T-cell (primary cell): ENCODE measurements around the gene ZNF239. TPM values are rescaled to one million over a fixed set of nuclear protein-coding genes. Genes with fewer than 3 reads are reported as not detected.
"Not testable (repeated sequence)": the region's sequence is repeated elsewhere in the genome, so short reads cannot be mapped to it uniquely, and the experiment has no call there.

Source experiments
- ATAC-seq, 4 experiments: fragments of 200-7000 bp in 3 of 4; fragments of 150-1000 bp in 1 of 4; cut with Tn5 transposase; replicated peaks in 1 of 4; 1 replicate in 3 of 4; 2 replicates in 1 of 4; pipeline ENCODE4 v1.10.0; 2021; ENCODE audit warnings: moderate library complexity in 3 of 4, mild to moderate bottlenecking in 2 of 4, moderate number of reproducible peaks in 1 of 4
- CTCF ChIA-PET, 2 donors: fragments of 300-600 bp; sonication (Branson Sonifier 250); formaldehyde crosslinking; loops; one replicate each; lab custom pipeline; 2022; ENCODE audit warnings: antibody characterized with exemption in 2 of 2; lab: Charles Lee
- POLR2A ChIA-PET, 2 donors: fragments of 300-600 bp; sonication (Branson Sonifier 250); formaldehyde crosslinking; loops; one replicate each; lab custom pipeline; 2022; ENCODE audit warnings: antibody characterized with exemption in 2 of 2; lab: Charles Lee
- DNase-seq, 35 experiments: peaks; one replicate each; pipeline versions ENCODE4 v3.0.0 to v3.0.0-alpha.2; 2013 to 2023
- H3K27ac ChIP-seq: one replicate; pipeline ENCODE4 v1.5.1; 2013; ENCODE audit warnings: low read length
- H3K27me3 ChIP-seq, 2 experiments: replicated peaks in 1 of 2; 1 replicate in 1 of 2; 2 replicates in 1 of 2; pipeline versions ENCODE4 v1.6.1 to v1.7.0; 2013; ENCODE audit warnings: low read length in 1 of 2, mixed read lengths in 1 of 2; ENCODE audit not compliant: control insufficient read depth in 2 of 2, insufficient read depth in 2 of 2; ENCODE audit errors: extremely low read depth in 1 of 2
- H3K36me3 ChIP-seq, 2 donors: 1 replicate in 1 of 2; 2 replicates in 1 of 2; pipeline versions ENCODE4 v1.6.1 to v1.7.0; 2013; ENCODE audit warnings: low read length in 1 of 2; ENCODE audit not compliant: control insufficient read depth in 2 of 2, insufficient read depth in 1 of 2; ENCODE audit errors: extremely low read depth in 1 of 2
- H3K4me1 ChIP-seq, 2 experiments: 1 replicate in 1 of 2; 2 replicates in 1 of 2; pipeline versions ENCODE4 v1.6.1 to v1.7.0; 2013; ENCODE audit warnings: low read length in 2 of 2, mixed read lengths in 1 of 2; ENCODE audit not compliant: insufficient read depth in 2 of 2, control insufficient read depth in 1 of 2; ENCODE audit errors: extremely low read depth in 1 of 2
- H3K4me3 ChIP-seq, 2 donors: 1 replicate in 1 of 2; 2 replicates in 1 of 2; pipeline versions ENCODE4 v1.5.1 to v1.7.0; 2013; ENCODE audit warnings: mild to moderate bottlenecking in 2 of 2, low read length in 1 of 2, moderate library complexity in 1 of 2; ENCODE audit not compliant: control insufficient read depth in 1 of 2; ENCODE audit errors: extremely low read depth in 1 of 2
- H3K9me3 ChIP-seq: 2 replicates; pipeline ENCODE4 v1.7.0; 2013
- H3K27ac Mint-ChIP-seq, 2 donors: one replicate each; pipeline ENCODE4 v1.8.0; 2020 to 2021; ENCODE audit warnings: mild to moderate bottlenecking in 2 of 2, mixed read lengths in 2 of 2
- H3K27me3 Mint-ChIP-seq, 2 donors: one replicate each; pipeline ENCODE4 v1.8.0; 2021 to 2022; ENCODE audit warnings: mixed read lengths in 2 of 2
- H3K36me3 Mint-ChIP-seq: one replicate; pipeline ENCODE4 v1.8.0; 2021; ENCODE audit warnings: mixed read lengths
- H3K4me1 Mint-ChIP-seq, 3 donors: one replicate each; pipeline ENCODE4 v1.8.0; 2020 to 2022; ENCODE audit warnings: mixed read lengths in 3 of 3, mild to moderate bottlenecking in 1 of 3
- H3K4me3 Mint-ChIP-seq, 3 donors: one replicate each; pipeline ENCODE4 v1.8.0; 2020 to 2022; ENCODE audit warnings: mild to moderate bottlenecking in 3 of 3, mixed read lengths in 3 of 3, moderate library complexity in 3 of 3
- H3K9me3 Mint-ChIP-seq, 3 donors: one replicate each; pipeline ENCODE4 v1.8.0; 2020 to 2022; ENCODE audit warnings: mixed read lengths in 3 of 3
- WGBS: methylation state at CpG from one replicate; pipeline ENCODE4 v1.1.5; 2013; ENCODE audit warnings: missing lambda C conversion rate; ENCODE audit not compliant: insufficient coverage; 5-methylcytosine and 5-hydroxymethylcytosine counted together
- total RNA-seq, 35 experiments: library from RNA in 6 of 35; stranded (reverse) in 6 of 35; fragments of 120-200 nt in 1 of 35; gene quantifications; one replicate each; pipeline versions ENCODE4 v1.2.1 to v1.2.4 and lab custom pipeline; 2013 to 2026

The ZNF239 gene
- total RNA-seq, 5 donors from 2014 or later (not counting 1 experiment from before 2014, with no cell fraction given) = 1.6 to 6.4 (median 4.9) TPM

- peak overlapping the region; percentile 21 for H3K27ac ChIP-seq
- H3K4me1 ChIP-seq = peaks cover 17 to 31% of the 10 kb centered on the region in 2 experiments
- ChIA-PET CTCF (interaction anchor here in 1 of 2 donors (0.6 to 0.7 kb wide), 3 partner anchors 113 to 177 kb away, joined by 3 read pairs; no protein-coding TSS in a partner anchor), POLR2A (no interaction called here)
- DNase-seq (peak in 5 of 35 experiments; percentile 0 to 48 (median 11)), ATAC-seq (peak in 1 of 4 experiments; percentile 17)
- peaks cover 5% of the 10 kb centered on the region for H3K36me3 Mint-ChIP-seq
- peak overlapping the region in 1 of 2 donors; percentile 17 for H3K4me3 ChIP-seq
- no peaks in the 10 kb centered on the region for H3K27me3 ChIP-seq
- H3K36me3 ChIP-seq = peaks cover 0 to 3% of the 10 kb centered on the region in 2 donors
- H3K27me3 Mint-ChIP-seq = no peaks in the 10 kb centered on the region
- no peaks in the 10 kb centered on the region for H3K9me3 ChIP-seq
- H3K4me1 Mint-ChIP-seq = peaks cover 55 to 60% (median 57%) of the 10 kb centered on the region in 3 donors
- peak overlapping the region; percentile 58 to 83 for H3K27ac Mint-ChIP-seq
- H3K9me3 Mint-ChIP-seq = peaks cover 0 to 3% (median 2%) of the 10 kb centered on the region in 3 donors
- peak overlapping the region; percentile 55 to 88 (median 81) for H3K4me3 Mint-ChIP-seq
- 83% methylated on average over 3 of the region's 14 CpGs for WGBS
Measured at GRCh38 chr10:43573250-43574000, 991 bp downstream of the ZNF239 start.

- no peaks in the 10 kb centered on the region for H3K9me3 ChIP-seq
- H3K4me3 Mint-ChIP-seq = no peak overlapping the region
- WGBS = no CpG with 5 or more reads among the region's 1 CpG
- H3K36me3 Mint-ChIP-seq = peaks cover 20% of the 10 kb centered on the region
- H3K36me3 ChIP-seq = peaks cover 0 to 3% of the 10 kb centered on the region in 2 donors
- DNase-seq = no peak
- H3K4me1 ChIP-seq = peaks cover 17 to 24% of the 10 kb centered on the region in 2 experiments
- H3K27me3 ChIP-seq = no peaks in the 10 kb centered on the region
- H3K27me3 Mint-ChIP-seq = no peaks in the 10 kb centered on the region
- ChIA-PET POLR2A (no interaction called here), CTCF (no interaction called here)
- H3K4me3 ChIP-seq = no peak overlapping the region
- peaks cover 47 to 51% (median 49%) of the 10 kb centered on the region in 3 donors for H3K4me1 Mint-ChIP-seq
- no peak overlapping the region for H3K27ac ChIP-seq
- peaks cover 0 to 2% (median 1%) of the 10 kb centered on the region in 3 donors for H3K9me3 Mint-ChIP-seq
- peak overlapping the region; percentile 61 to 63 for H3K27ac Mint-ChIP-seq
- ATAC-seq = no peak
Measured at GRCh38 chr10:43570971-43571370, 3.4 kb downstream of the ZNF239 start.

GRCh38 chr10:43569681-43570080 lies 4.7 kb downstream of the ZNF239 start:
- Mint-ChIP-seq H3K9me3 (no peaks in the 10 kb centered on the region), H3K4me1 (peaks cover 34 to 38% (median 36%) of the 10 kb centered on the region in 3 donors), H3K27ac (no peak overlapping the region), H3K27me3 (no peaks in the 10 kb centered on the region), H3K4me3 (no peak overlapping the region), H3K36me3 (peaks cover 28% of the 10 kb centered on the region)
- Histone ChIP-seq H3K27ac (no peak overlapping the region), H3K36me3 (peaks cover 0 to 3% of the 10 kb centered on the region in 2 donors), H3K4me3 (no peak overlapping the region), H3K4me1 (peaks cover 4 to 11% of the 10 kb centered on the region in 2 experiments), H3K27me3 (no peaks in the 10 kb centered on the region), H3K9me3 (no peaks in the 10 kb centered on the region)
- POLR2A ChIA-PET = no interaction called here
- CTCF ChIA-PET = no interaction called here
- ATAC-seq (no peak), DNase-seq (no peak)

GRCh38 chr10:43557214-43557613 lies 17.2 kb downstream of the ZNF239 start:
- ChIA-PET CTCF (interaction anchor here in 1 of 2 donors (0.6 kb wide), 1 partner anchor 95 kb away, joined by 4 read pairs; no protein-coding TSS in a partner anchor), POLR2A (no interaction called here)
- Mint-ChIP-seq H3K36me3 (peaks cover 75% of the 10 kb centered on the region), H3K27ac (no peak overlapping the region), H3K9me3 (peaks cover 32 to 67% (median 42%) of the 10 kb centered on the region in 3 donors), H3K4me1 (no peaks in the 10 kb centered on the region), H3K4me3 (no peak overlapping the region), H3K27me3 (no peaks in the 10 kb centered on the region)
- Histone ChIP-seq H3K27ac (no peak overlapping the region), H3K4me3 (no peak overlapping the region), H3K36me3 (peaks cover 0 to 8% of the 10 kb centered on the region in 2 donors), H3K27me3 (no peaks in the 10 kb centered on the region), H3K4me1 (no peaks in the 10 kb centered on the region), H3K9me3 (peaks cover 18% of the 10 kb centered on the region)
- WGBS = no CpG with 5 or more reads among the region's 4 CpGs
- DNase-seq = no peak
- ATAC-seq = no peak

GRCh38 chr10:43543746-43544145 lies 30.7 kb downstream of the ZNF239 start:
- DNase-seq, H3K4me3 Mint-ChIP-seq, CTCF ChIA-PET, ATAC-seq, H3K27ac Mint-ChIP-seq, H3K36me3 ChIP-seq, H3K4me1 ChIP-seq, H3K4me1 Mint-ChIP-seq, H3K4me3 ChIP-seq, H3K27me3 Mint-ChIP-seq, H3K9me3 ChIP-seq, H3K27me3 ChIP-seq, H3K27ac ChIP-seq, H3K36me3 Mint-ChIP-seq: not testable (repeated sequence)
- peaks cover 3 to 29% (median 15%) of the 10 kb centered on the region in 3 donors for H3K9me3 Mint-ChIP-seq
- POLR2A ChIA-PET = interaction anchor here in 1 of 2 donors (0.6 kb wide), 1 partner anchor 49 kb away, joined by 3 read pairs; no protein-coding TSS in a partner anchor
- 93% methylated on average over 11 of the region's 11 CpGs for WGBS

- H3K9me3 ChIP-seq = peaks cover 13% of the 10 kb centered on the region
- H3K9me3 Mint-ChIP-seq = peaks cover 34 to 75% (median 66%) of the 10 kb centered on the region in 3 donors
- POLR2A ChIA-PET = no interaction called here
- H3K27me3 Mint-ChIP-seq = peaks cover 3 to 9% of the 10 kb centered on the region in 2 donors
- H3K4me3 Mint-ChIP-seq = no peak overlapping the region
- H3K27me3 ChIP-seq = no peaks in the 10 kb centered on the region
- no peaks in the 10 kb centered on the region for H3K4me1 ChIP-seq
- CTCF ChIA-PET = no interaction called here
- H3K36me3 Mint-ChIP-seq = peaks cover 31% of the 10 kb centered on the region
- H3K27ac Mint-ChIP-seq = no peak overlapping the region
- H3K27ac ChIP-seq = no peak overlapping the region
- no peaks in the 10 kb centered on the region for H3K36me3 ChIP-seq
- ATAC-seq (no peak), DNase-seq (no peak)
- no CpG with 5 or more reads among the region's 1 CpG for WGBS
- no peaks in the 10 kb centered on the region for H3K4me1 Mint-ChIP-seq
- H3K4me3 ChIP-seq = no peak overlapping the region
Measured at GRCh38 chr10:43524434-43525247, 49.8 kb downstream of the ZNF239 start.
